Measurements from ENCODE around the gene ZDHHC20.

Gene ZDHHC20

GRCh38 chr13:21466527-21466926 lies 7.4 kb upstream of the ZDHHC20 start:
- Histone ChIP-seq H3K9ac (ENCODE audit: low read length in 2 of 2) (no peak overlapping the region), H3K9me3 (ENCODE audit: control insufficient read depth in 2 of 2, low read length in 2 of 2) (no peaks in the 10 kb centered on the region), H3K4me3 (ENCODE audit: low read length in 2 of 2) (no peak overlapping the region), H3K36me3 (ENCODE audit: control insufficient read depth in 2 of 2, insufficient read depth in 2 of 2, low read length in 2 of 2) (no peaks in the 10 kb centered on the region), H3K4me1 (ENCODE audit: control insufficient read depth, insufficient read depth, low read length) (no peaks in the 10 kb centered on the region), H3K27me3 (ENCODE audit: control insufficient read depth in 1 of 2, insufficient read depth in 2 of 2, low read length in 2 of 2) (no peaks in the 10 kb centered on the region), H3K27ac (ENCODE audit: low read length) (no peak overlapping the region)

DNA sequence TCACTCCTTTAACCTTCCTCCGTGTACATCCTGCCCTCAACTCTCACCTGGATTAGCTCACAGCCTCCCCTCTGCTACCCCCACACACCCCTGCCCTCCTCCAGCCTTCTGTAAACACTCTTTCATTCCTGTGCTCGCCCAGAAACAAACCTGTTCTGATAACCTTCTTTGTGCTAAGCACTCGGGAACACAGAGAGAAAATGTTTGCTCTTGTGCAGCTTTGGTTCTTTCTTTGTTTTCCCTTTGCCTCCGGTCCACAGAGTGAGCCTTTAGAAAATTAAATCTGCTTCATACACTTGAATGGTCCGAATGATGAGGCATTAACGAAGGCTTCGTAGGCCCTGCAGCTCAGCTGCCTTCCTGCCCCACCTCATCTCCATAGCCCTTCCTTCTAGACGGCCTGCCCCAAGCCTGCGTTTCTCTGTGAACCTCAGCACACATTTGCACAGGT lies 6.6 kb upstream of the ZDHHC20 start:
- no peaks in the 10 kb centered on the region for H3K36me3 ChIP-seq (ENCODE audit: control insufficient read depth in 2 of 2, insufficient read depth in 2 of 2, low read length in 2 of 2)
- no peak overlapping the region for H3K9ac ChIP-seq (ENCODE audit: low read length in 2 of 2)

GRCh38 chr13:21463424-21463823 lies 4.3 kb upstream of the ZDHHC20 start:
- H3K27ac ChIP-seq (ENCODE audit: low read length), result no peak overlapping the region
- no peaks in the 10 kb centered on the region for H3K36me3 ChIP-seq (ENCODE audit: control insufficient read depth in 2 of 2, insufficient read depth in 2 of 2, low read length in 2 of 2)
- peaks cover 4% of the 10 kb centered on the region for H3K4me1 ChIP-seq (ENCODE audit: control insufficient read depth, insufficient read depth, low read length)
- no peaks in the 10 kb centered on the region for H3K27me3 ChIP-seq (ENCODE audit: control insufficient read depth in 1 of 2, insufficient read depth in 2 of 2, low read length in 2 of 2)
- no peaks in the 10 kb centered on the region for H3K9me3 ChIP-seq (ENCODE audit: control insufficient read depth in 2 of 2, low read length in 2 of 2)
- no peak overlapping the region for H3K9ac ChIP-seq (ENCODE audit: low read length in 2 of 2)
- H3K4me3 ChIP-seq (ENCODE audit: low read length in 2 of 2), result no peak overlapping the region

More for the DNA sequence above, 6.6 kb upstream of the ZDHHC20 start:
- no peaks in the 10 kb centered on the region for H3K9me3 ChIP-seq (ENCODE audit: control insufficient read depth in 2 of 2, low read length in 2 of 2)
- H3K4me3 ChIP-seq (ENCODE audit: low read length in 2 of 2), result no peak overlapping the region
- no peaks in the 10 kb centered on the region for H3K4me1 ChIP-seq (ENCODE audit: control insufficient read depth, insufficient read depth, low read length)
- no peaks in the 10 kb centered on the region for H3K27me3 ChIP-seq (ENCODE audit: control insufficient read depth in 1 of 2, insufficient read depth in 2 of 2, low read length in 2 of 2)
- H3K27ac ChIP-seq (ENCODE audit: low read length), result no peak overlapping the region

GRCh38 chr13:21461131-21461530 lies 2.0 kb upstream of the ZDHHC20 start:
- Histone ChIP-seq H3K9me3 (ENCODE audit: control insufficient read depth in 2 of 2, low read length in 2 of 2) (no peaks in the 10 kb centered on the region), H3K36me3 (ENCODE audit: control insufficient read depth in 2 of 2, insufficient read depth in 2 of 2, low read length in 2 of 2) (no peaks in the 10 kb centered on the region), H3K27me3 (ENCODE audit: control insufficient read depth in 1 of 2, insufficient read depth in 2 of 2, low read length in 2 of 2) (no peaks in the 10 kb centered on the region), H3K4me1 (ENCODE audit: control insufficient read depth, insufficient read depth, low read length) (peaks cover 4% of the 10 kb centered on the region), H3K27ac (ENCODE audit: low read length) (no peak overlapping the region), H3K4me3 (ENCODE audit: low read length in 2 of 2) (no peak overlapping the region), H3K9ac (ENCODE audit: low read length in 2 of 2) (no peak overlapping the region)

- Histone ChIP-seq H3K27me3 (ENCODE audit: control insufficient read depth in 1 of 2, insufficient read depth in 2 of 2, low read length in 2 of 2) (no peaks in the 10 kb centered on the region), H3K9ac (ENCODE audit: low read length in 2 of 2) (peak overlapping the region; percentile 80 to 84), H3K36me3 (ENCODE audit: control insufficient read depth in 2 of 2, insufficient read depth in 2 of 2, low read length in 2 of 2) (no peaks in the 10 kb centered on the region), H3K4me3 (ENCODE audit: low read length in 2 of 2) (peak overlapping the region; percentile 85 to 93), H3K27ac (ENCODE audit: low read length) (peak overlapping the region; percentile 66), H3K4me1 (ENCODE audit: control insufficient read depth, insufficient read depth, low read length) (peaks cover 4% of the 10 kb centered on the region), H3K9me3 (ENCODE audit: control insufficient read depth in 2 of 2, low read length in 2 of 2) (no peaks in the 10 kb centered on the region)
Observed at GRCh38 chr13:21458451-21458812, 671 bp downstream of the ZDHHC20 start.

GRCh38 chr13:21453387-21454081 lies 5.6 kb downstream of the ZDHHC20 start:
- Histone ChIP-seq H3K36me3 (ENCODE audit: control insufficient read depth in 2 of 2, insufficient read depth in 2 of 2, low read length in 2 of 2) (no peaks in the 10 kb centered on the region), H3K4me1 (ENCODE audit: control insufficient read depth, insufficient read depth, low read length) (peaks cover under 1% of the 10 kb centered on the region), H3K4me3 (ENCODE audit: low read length in 2 of 2) (no peak overlapping the region), H3K27me3 (ENCODE audit: control insufficient read depth in 1 of 2, insufficient read depth in 2 of 2, low read length in 2 of 2) (no peaks in the 10 kb centered on the region), H3K9ac (ENCODE audit: low read length in 2 of 2) (no peak overlapping the region), H3K27ac (ENCODE audit: low read length) (no peak overlapping the region), H3K9me3 (ENCODE audit: control insufficient read depth in 2 of 2, low read length in 2 of 2) (no peaks in the 10 kb centered on the region)

DNA sequence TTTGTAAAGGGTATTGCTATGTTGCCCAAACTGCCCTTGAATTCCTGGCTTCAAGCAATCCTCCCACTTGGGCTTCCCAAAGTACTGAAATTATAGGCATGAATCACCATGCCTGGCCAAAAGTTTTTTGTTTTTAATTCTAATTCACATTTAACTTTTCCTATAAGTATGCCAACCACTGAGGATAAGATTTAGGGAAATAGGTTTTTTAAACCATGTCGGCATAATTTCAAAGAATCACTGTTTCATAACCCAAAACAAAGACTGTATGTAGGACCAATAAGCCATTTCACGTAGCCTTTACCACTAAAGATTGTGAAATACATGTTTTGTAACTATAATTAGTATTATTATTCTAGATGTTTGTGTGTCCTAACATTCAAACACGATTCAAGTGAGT lies 8.2 kb downstream of the ZDHHC20 start:
- H3K4me3 ChIP-seq (ENCODE audit: low read length in 2 of 2), result no peak overlapping the region
- no peak overlapping the region for H3K27ac ChIP-seq (ENCODE audit: low read length)
- H3K9me3 ChIP-seq (ENCODE audit: control insufficient read depth in 2 of 2, low read length in 2 of 2), result no peaks in the 10 kb centered on the region
- no peaks in the 10 kb centered on the region for H3K4me1 ChIP-seq (ENCODE audit: control insufficient read depth, insufficient read depth, low read length)
- no peak overlapping the region for H3K9ac ChIP-seq (ENCODE audit: low read length in 2 of 2)
- no peaks in the 10 kb centered on the region for H3K36me3 ChIP-seq (ENCODE audit: control insufficient read depth in 2 of 2, insufficient read depth in 2 of 2, low read length in 2 of 2)
- no peaks in the 10 kb centered on the region for H3K27me3 ChIP-seq (ENCODE audit: control insufficient read depth in 1 of 2, insufficient read depth in 2 of 2, low read length in 2 of 2)

GRCh38 chr13:21446656-21447055 lies 12.4 kb downstream of the ZDHHC20 start:
- H3K27ac ChIP-seq (ENCODE audit: low read length), result no peak overlapping the region

DNA sequence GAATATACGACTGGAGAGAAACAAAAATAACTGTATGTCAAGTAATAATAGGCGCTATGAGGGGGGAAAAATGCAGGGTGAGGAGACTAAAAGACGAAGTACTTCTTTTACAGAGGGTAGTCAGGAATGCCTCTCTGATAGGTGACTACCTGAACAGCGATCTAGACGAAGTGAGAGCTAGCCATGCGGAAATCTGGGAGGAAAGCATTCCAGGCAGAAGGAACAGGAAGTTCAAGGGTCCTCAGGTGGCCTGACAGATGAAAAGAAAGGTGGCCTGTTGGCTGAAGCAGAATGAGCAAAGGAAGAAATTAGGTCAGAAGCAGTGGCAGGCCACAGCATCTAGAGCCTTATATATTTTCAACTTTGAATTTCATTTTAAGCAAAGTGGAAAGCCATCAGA lies 13.3 kb downstream of the ZDHHC20 start:
- Histone ChIP-seq H3K4me1 (ENCODE audit: control insufficient read depth, insufficient read depth, low read length) (no peaks in the 10 kb centered on the region), H3K36me3 (ENCODE audit: control insufficient read depth in 2 of 2, insufficient read depth in 2 of 2, low read length in 2 of 2) (no peaks in the 10 kb centered on the region), H3K27me3 (ENCODE audit: control insufficient read depth in 1 of 2, insufficient read depth in 2 of 2, low read length in 2 of 2) (no peaks in the 10 kb centered on the region)

More at GRCh38 chr13:21446656-21447055, 12.4 kb downstream of the ZDHHC20 start:
- Histone ChIP-seq H3K4me1 (ENCODE audit: control insufficient read depth, insufficient read depth, low read length) (no peaks in the 10 kb centered on the region), H3K4me3 (ENCODE audit: low read length in 2 of 2) (no peak overlapping the region), H3K27me3 (ENCODE audit: control insufficient read depth in 1 of 2, insufficient read depth in 2 of 2, low read length in 2 of 2) (no peaks in the 10 kb centered on the region), H3K36me3 (ENCODE audit: control insufficient read depth in 2 of 2, insufficient read depth in 2 of 2, low read length in 2 of 2) (no peaks in the 10 kb centered on the region), H3K9ac (ENCODE audit: low read length in 2 of 2) (no peak overlapping the region), H3K9me3 (ENCODE audit: control insufficient read depth in 2 of 2, low read length in 2 of 2) (no peaks in the 10 kb centered on the region)

DNA sequence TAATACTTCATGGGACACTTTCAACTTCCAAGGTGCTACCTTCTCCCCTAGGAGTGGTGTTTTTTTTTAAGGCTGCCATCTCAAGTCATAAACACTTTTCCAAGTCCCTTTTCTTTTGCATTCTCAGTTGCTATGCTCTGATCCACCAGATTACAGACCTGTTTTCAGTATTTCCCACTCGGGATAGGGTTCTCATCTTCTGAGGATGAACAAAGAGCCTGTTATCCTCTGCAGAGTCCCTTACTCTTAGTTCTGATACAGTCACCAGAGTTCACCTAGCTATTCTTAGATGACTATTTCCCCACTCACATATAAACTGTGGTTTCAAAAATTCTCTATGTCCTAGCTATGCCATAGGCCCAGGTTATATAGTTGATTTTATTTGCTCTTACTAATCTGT lies 15.9 kb downstream of the ZDHHC20 start:
- Histone ChIP-seq H3K9me3 (ENCODE audit: control insufficient read depth in 2 of 2, low read length in 2 of 2) (no peaks in the 10 kb centered on the region), H3K4me1 (ENCODE audit: control insufficient read depth, insufficient read depth, low read length) (no peaks in the 10 kb centered on the region), H3K36me3 (ENCODE audit: control insufficient read depth in 2 of 2, insufficient read depth in 2 of 2, low read length in 2 of 2) (no peaks in the 10 kb centered on the region), H3K4me3 (ENCODE audit: low read length in 2 of 2) (no peak overlapping the region), H3K27me3 (ENCODE audit: control insufficient read depth in 1 of 2, insufficient read depth in 2 of 2, low read length in 2 of 2) (no peaks in the 10 kb centered on the region), H3K27ac (ENCODE audit: low read length) (no peak overlapping the region), H3K9ac (ENCODE audit: low read length in 2 of 2) (no peak overlapping the region)

More for the DNA sequence above, 13.3 kb downstream of the ZDHHC20 start:
- H3K4me3 ChIP-seq (ENCODE audit: low read length in 2 of 2), result no peak overlapping the region
- no peaks in the 10 kb centered on the region for H3K9me3 ChIP-seq (ENCODE audit: control insufficient read depth in 2 of 2, low read length in 2 of 2)
- no peak overlapping the region for H3K9ac ChIP-seq (ENCODE audit: low read length in 2 of 2)
- H3K27ac ChIP-seq (ENCODE audit: low read length), result no peak overlapping the region

- Histone ChIP-seq H3K4me1 (ENCODE audit: control insufficient read depth, insufficient read depth, low read length) (no peaks in the 10 kb centered on the region), H3K36me3 (ENCODE audit: control insufficient read depth in 2 of 2, insufficient read depth in 2 of 2, low read length in 2 of 2) (no peaks in the 10 kb centered on the region), H3K4me3 (ENCODE audit: low read length in 2 of 2) (no peak overlapping the region), H3K9me3 (ENCODE audit: control insufficient read depth in 2 of 2, low read length in 2 of 2) (no peaks in the 10 kb centered on the region), H3K27ac (ENCODE audit: low read length) (no peak overlapping the region), H3K27me3 (ENCODE audit: control insufficient read depth in 1 of 2, insufficient read depth in 2 of 2, low read length in 2 of 2) (no peaks in the 10 kb centered on the region), H3K9ac (ENCODE audit: low read length in 2 of 2) (no peak overlapping the region)
Observed at GRCh38 chr13:21436582-21436981, 22.5 kb downstream of the ZDHHC20 start.

All from stomach smooth muscle (tissue), 2 donors.